K562 (cell line): ENCODE measurements around the gene MPC2. TPM values are rescaled to one million over a fixed set of nuclear protein-coding genes. Genes with fewer than 3 reads are reported as not detected.
A peak's percentile ranks its signal among the peaks of the same experiment; 100 is the strongest.

ENCODE experiments used
- ARHGAP35 ChIP-seq: fragments of 450-650 bp; IDR thresholded peaks from 2 replicates; pipeline ENCODE4 v1.6.1; 2018; ENCODE audit not compliant: partially characterized antibody
- ATF1 ChIP-seq, 2 experiments: fragments of 450-650 bp in 1 of 2; IDR thresholded peaks; 2 replicates each; pipeline ENCODE4 v1.6.1; 2016; ENCODE audit warnings: missing compliant biosample characterization in 1 of 2, missing genetic modification characterization in 1 of 2
- ETS2 ChIP-seq: IDR thresholded peaks from 2 replicates; pipeline ENCODE4 v1.6.1; 2016; ENCODE audit warnings: borderline replicate concordance, missing genetic modification characterization, mild to moderate bottlenecking, moderate library complexity, missing compliant biosample characterization; ENCODE audit not compliant: poor library complexity, severe bottlenecking
- GABPB2 ChIP-seq: fragments of 250-450 bp; sonication (Bioruptor Pico); conservative IDR thresholded peaks from 2 replicates; pipeline ENCODE4 v1.5.1; 2021; ENCODE audit warnings: mild to moderate bottlenecking
- RUNX1 ChIP-seq: sonication (generic); IDR thresholded peaks from 2 replicates; pipeline ENCODE4 v1.6.1; 2016; ENCODE audit warnings: antibody characterized with exemption, low read depth
- polyA plus RNA-seq, 8 experiments: library from polyadenylated mRNA; depleted of rRNA in 4 of 8; stranded (reverse) in 5 of 8; unstranded in 3 of 8; fragments of >200 nt; fragmentation: Nextera tagmentation in 2 of 8; fragmentation: Illumina TruSeq in 1 of 8; extraction: Ambion mirVana in 2 of 8; extraction: Trizol in 1 of 8; gene quantifications; 2 replicates each; pipeline versions ENCODE4 v1.2.1 to v1.2.3, GENCODE V29; 2011 to 2014; ENCODE audit warnings: inconsistent platforms in 1 of 8, missing spikeins in 1 of 8
- total RNA-seq, 7 experiments: library from RNA; depleted of rRNA in 6 of 7; stranded (reverse); fragments of >200 nt in 6 of 7; fragmentation: Illumina TruSeq in 2 of 7; extraction: Trizol in 2 of 7; gene quantifications; 2 replicates each; pipeline versions ENCODE4 v1.2.1 to v1.2.3, GENCODE V29; 2011 to 2021; ENCODE audit warnings: low replicate concordance in 1 of 7
- TF ChIP-seq, protein P1 (sequence below): fragments of 450-650 bp; IDR thresholded peaks from 2 replicates; pipeline ENCODE4 v1.6.1; 2018; ENCODE audit not compliant: partially characterized antibody
- TF ChIP-seq, protein P2 (sequence below), 2 experiments: fragments of 150-350 bp in 1 of 2; IDR thresholded peaks; 2 replicates each; pipeline ENCODE4 v1.6.1; 2012 to 2016; ENCODE audit warnings: low read depth in 2 of 2, low read length in 2 of 2, mild to moderate bottlenecking in 1 of 2, moderate library complexity in 1 of 2

Gene MPC2
- total and polyA plus RNA-seq, 9 of the 15 experiments (the other 6 are each of a cell fraction or from before 2014, with no cell fraction given): 70.7 to 179 (median 144) TPM

DNA sequence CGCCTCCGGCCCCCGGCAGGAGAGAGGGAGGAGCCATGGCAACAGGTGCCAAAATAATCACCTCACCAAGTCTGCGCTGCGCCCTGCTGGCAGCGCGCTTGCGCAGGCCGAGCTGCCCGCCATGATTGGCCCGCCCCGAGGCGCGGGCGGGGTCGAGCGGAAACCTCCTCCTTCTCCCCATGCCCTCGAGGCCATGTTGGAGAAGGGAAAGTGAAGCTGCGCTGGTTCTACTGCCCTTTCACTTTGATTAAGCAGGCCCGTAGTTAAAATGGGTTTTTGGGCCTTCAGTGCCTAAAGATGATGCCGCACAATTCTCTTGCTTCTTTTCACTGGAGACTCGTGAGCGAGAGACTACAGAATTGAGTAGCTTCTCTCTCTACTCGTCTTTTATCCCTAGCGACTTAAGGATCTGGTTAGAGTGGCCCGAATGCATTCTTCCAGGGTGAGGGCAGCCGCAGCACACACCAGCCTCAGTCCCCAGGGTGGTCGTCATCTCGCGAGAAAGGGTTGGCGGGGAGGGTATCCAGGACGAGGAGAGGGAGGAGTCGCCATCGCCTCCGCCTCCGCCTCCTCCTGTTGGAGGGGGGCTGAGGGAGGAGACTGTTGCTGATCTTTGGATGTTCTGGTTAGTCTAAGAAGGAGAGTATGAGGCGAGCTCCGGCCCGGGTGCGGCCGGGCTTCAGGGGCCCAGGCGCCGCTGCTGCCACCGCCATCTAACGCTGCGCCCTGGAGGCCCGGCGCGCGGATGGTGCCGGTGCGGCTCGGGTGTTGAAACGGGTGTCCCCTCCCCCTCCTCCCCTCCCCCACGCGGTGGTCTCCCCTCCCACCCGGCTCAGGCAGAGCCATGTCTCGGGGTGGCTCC lies 573 bp downstream of the MPC2 start, which contains the start of gene DCAF6 (continued):
- TF ChIP-seq, protein P1, sequence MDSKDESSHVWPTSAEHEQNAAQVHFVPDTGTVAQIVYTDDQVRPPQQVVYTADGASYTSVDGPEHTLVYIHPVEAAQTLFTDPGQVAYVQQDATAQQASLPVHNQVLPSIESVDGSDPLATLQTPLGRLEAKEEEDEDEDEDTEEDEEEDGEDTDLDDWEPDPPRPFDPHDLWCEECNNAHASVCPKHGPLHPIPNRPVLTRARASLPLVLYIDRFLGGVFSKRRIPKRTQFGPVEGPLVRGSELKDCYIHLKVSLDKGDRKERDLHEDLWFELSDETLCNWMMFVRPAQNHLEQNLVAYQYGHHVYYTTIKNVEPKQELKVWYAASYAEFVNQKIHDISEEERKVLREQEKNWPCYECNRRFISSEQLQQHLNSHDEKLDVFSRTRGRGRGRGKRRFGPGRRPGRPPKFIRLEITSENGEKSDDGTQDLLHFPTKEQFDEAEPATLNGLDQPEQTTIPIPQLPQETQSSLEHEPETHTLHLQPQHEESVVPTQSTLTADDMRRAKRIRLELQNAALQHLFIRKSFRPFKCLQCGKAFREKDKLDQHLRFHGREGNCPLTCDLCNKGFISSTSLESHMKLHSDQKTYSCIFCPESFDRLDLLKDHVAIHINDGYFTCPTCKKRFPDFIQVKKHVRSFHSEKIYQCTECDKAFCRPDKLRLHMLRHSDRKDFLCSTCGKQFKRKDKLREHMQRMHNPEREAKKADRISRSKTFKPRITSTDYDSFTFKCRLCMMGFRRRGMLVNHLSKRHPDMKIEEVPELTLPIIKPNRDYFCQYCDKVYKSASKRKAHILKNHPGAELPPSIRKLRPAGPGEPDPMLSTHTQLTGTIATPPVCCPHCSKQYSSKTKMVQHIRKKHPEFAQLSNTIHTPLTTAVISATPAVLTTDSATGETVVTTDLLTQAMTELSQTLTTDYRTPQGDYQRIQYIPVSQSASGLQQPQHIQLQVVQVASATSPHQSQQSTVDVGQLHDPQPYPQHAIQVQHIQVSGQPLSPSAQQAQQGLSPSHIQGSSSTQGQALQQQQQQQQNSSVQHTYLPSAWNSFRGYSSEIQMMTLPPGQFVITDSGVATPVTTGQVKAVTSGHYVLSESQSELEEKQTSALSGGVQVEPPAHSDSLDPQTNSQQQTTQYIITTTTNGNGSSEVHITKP: peak; percentile 4
- TF ChIP-seq RUNX1: no peak
- TF ChIP-seq ARHGAP35: peak; percentile 98
- no peak for TF ChIP-seq ETS2 (tag)
- TF ChIP-seq, protein P2, sequence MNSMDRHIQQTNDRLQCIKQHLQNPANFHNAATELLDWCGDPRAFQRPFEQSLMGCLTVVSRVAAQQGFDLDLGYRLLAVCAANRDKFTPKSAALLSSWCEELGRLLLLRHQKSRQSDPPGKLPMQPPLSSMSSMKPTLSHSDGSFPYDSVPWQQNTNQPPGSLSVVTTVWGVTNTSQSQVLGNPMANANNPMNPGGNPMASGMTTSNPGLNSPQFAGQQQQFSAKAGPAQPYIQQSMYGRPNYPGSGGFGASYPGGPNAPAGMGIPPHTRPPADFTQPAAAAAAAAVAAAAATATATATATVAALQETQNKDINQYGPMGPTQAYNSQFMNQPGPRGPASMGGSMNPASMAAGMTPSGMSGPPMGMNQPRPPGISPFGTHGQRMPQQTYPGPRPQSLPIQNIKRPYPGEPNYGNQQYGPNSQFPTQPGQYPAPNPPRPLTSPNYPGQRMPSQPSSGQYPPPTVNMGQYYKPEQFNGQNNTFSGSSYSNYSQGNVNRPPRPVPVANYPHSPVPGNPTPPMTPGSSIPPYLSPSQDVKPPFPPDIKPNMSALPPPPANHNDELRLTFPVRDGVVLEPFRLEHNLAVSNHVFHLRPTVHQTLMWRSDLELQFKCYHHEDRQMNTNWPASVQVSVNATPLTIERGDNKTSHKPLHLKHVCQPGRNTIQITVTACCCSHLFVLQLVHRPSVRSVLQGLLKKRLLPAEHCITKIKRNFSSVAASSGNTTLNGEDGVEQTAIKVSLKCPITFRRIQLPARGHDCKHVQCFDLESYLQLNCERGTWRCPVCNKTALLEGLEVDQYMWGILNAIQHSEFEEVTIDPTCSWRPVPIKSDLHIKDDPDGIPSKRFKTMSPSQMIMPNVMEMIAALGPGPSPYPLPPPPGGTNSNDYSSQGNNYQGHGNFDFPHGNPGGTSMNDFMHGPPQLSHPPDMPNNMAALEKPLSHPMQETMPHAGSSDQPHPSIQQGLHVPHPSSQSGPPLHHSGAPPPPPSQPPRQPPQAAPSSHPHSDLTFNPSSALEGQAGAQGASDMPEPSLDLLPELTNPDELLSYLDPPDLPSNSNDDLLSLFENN (IDR thresholded peaks at IDR 0.05; ENCODE audit: low read depth in 2 of 2, low read length in 2 of 2): peak in 1 of 2 experiments; percentile 40; a peak in 2 of 4 replicates
- no peak for TF ChIP-seq ATF1 (CRISPR knock-in tag; IDR thresholded peaks at IDR 0.05)
- TF ChIP-seq ATF1 (tag; IDR thresholded peaks at IDR 0.05): peak; percentile 79
- no peak for TF ChIP-seq GABPB2 (CRISPR knock-in tag)
